GM21786 (cell line): Measurements from ENCODE around the gene F9.

ENCODE experiments used
- ATAC-seq: cut with Tn5 transposase; IDR thresholded peaks from one replicate; pipeline ENCODE4 v1.9.1; 2021; ENCODE audit not compliant: unreplicated experiment

The F9 gene

GRCh38 chrX:139596068-139596467 is 65.5 kb downstream of the F9 start:
- ATAC-seq, result no peak

- ATAC-seq, result no peak
These were observed 69.6 kb downstream of the F9 start for GRCh38 chrX:139600105-139600504.
